ENCODE results near the gene MRPL22.

Gene MRPL22

GRCh38 chr5:154940375-154940771, 500 bp upstream of the MRPL22 start:
- H2BK120ac ChIP-seq (ENCODE audit: low read depth, low read length): no peak overlapping the region
- H3K9me3 ChIP-seq (ENCODE audit: control insufficient read depth, low read length): no peaks in the 10 kb centered on the region
- peaks cover 6% of the 10 kb centered on the region for H3K4me1 ChIP-seq (ENCODE audit: control insufficient read depth, insufficient read depth, low read depth, low read length)
- peaks cover 0 to 10% of the 10 kb centered on the region in 2 experiments for H3K36me3 ChIP-seq (ENCODE audit: control insufficient read depth in 1 of 2, insufficient read depth in 2 of 2, low read depth in 1 of 2, low read length in 2 of 2)
- peaks cover 9% of the 10 kb centered on the region for H3K79me1 ChIP-seq (replicated peaks; ENCODE audit: low read length, poor library complexity, severe bottlenecking)
- no peak for DNase-seq
- no peak overlapping the region for H3K14ac ChIP-seq (ENCODE audit: low read length in 2 of 2)
- no peak overlapping the region for H3K23ac ChIP-seq (ENCODE audit: low read length in 2 of 2)
- peak overlapping the region; percentile 66 for H4K8ac ChIP-seq (ENCODE audit: low read length)
- no peak overlapping the region for H2BK12ac ChIP-seq (ENCODE audit: low read length in 2 of 2)
- no peak overlapping the region for H3K18ac ChIP-seq (ENCODE audit: low read depth in 1 of 2, low read length in 2 of 2)
- peak overlapping the region; percentile 53 for H2AK5ac ChIP-seq (ENCODE audit: low read length, severe bottlenecking)
- no peaks in the 10 kb centered on the region for H3K27me3 ChIP-seq (ENCODE audit: control insufficient read depth in 1 of 2, insufficient read depth in 1 of 2, low read length in 2 of 2)
- WGBS: 78% methylated on average over 8 of the region's 9 CpGs
- H2BK5ac ChIP-seq (ENCODE audit: low read depth, low read length, poor library complexity, severe bottlenecking): no peak overlapping the region
- H3K27ac ChIP-seq (ENCODE audit: low read length, poor library complexity, severe bottlenecking): no peak overlapping the region
- H3K4ac ChIP-seq (ENCODE audit: low read depth in 1 of 2, low read length in 2 of 2): peak overlapping the region in 1 of 2 experiments; percentile 44
- H3K4me3 ChIP-seq (ENCODE audit: insufficient read depth in 1 of 2, low read depth in 1 of 2, low read length in 2 of 2): peak overlapping the region in 1 of 2 experiments; percentile 93
- peak overlapping the region; percentile 95 for H3K9ac ChIP-seq (ENCODE audit: low read length)
- H2AFZ ChIP-seq (ENCODE audit: low read depth, low read length): no peak overlapping the region
- H3K4me2 ChIP-seq (ENCODE audit: low read length, poor library complexity, severe bottlenecking): peak overlapping the region; percentile 51
- H4K91ac ChIP-seq (ENCODE audit: low read length): no peak overlapping the region
- no peak overlapping the region for H2BK15ac ChIP-seq (ENCODE audit: low read depth, poor library complexity, severe bottlenecking)

- no peak overlapping the region for H2BK5ac ChIP-seq (ENCODE audit: low read depth, low read length, poor library complexity, severe bottlenecking)
- no peak overlapping the region for H3K4me3 ChIP-seq (ENCODE audit: insufficient read depth in 1 of 2, low read depth in 1 of 2, low read length in 2 of 2)
Measured at GRCh38 chr5:154943527-154943926, 2.7 kb downstream of the MRPL22 start.

GRCh38 chr5:154944716-154945115, 3.8 kb downstream of the MRPL22 start:
- no peak overlapping the region for H2AFZ ChIP-seq (ENCODE audit: low read depth, low read length)
- H3K4ac ChIP-seq (ENCODE audit: low read depth in 1 of 2, low read length in 2 of 2): no peak overlapping the region
- no peak overlapping the region for H4K91ac ChIP-seq (ENCODE audit: low read length)
- no peaks in the 10 kb centered on the region for H3K27me3 ChIP-seq (ENCODE audit: control insufficient read depth in 1 of 2, insufficient read depth in 1 of 2, low read length in 2 of 2)
- no peaks in the 10 kb centered on the region for H3K9me3 ChIP-seq (ENCODE audit: control insufficient read depth, low read length)
- no peak for DNase-seq
- no peak overlapping the region for H3K14ac ChIP-seq (ENCODE audit: low read length in 2 of 2)
- H3K4me3 ChIP-seq (ENCODE audit: insufficient read depth in 1 of 2, low read depth in 1 of 2, low read length in 2 of 2): no peak overlapping the region
- H2AK5ac ChIP-seq (ENCODE audit: low read length, severe bottlenecking): no peak overlapping the region
- H3K4me1 ChIP-seq (ENCODE audit: control insufficient read depth, insufficient read depth, low read depth, low read length): peaks cover 2% of the 10 kb centered on the region
- H2BK15ac ChIP-seq (ENCODE audit: low read depth, poor library complexity, severe bottlenecking): no peak overlapping the region
- no peak overlapping the region for H2BK5ac ChIP-seq (ENCODE audit: low read depth, low read length, poor library complexity, severe bottlenecking)
- H4K8ac ChIP-seq (ENCODE audit: low read length): no peak overlapping the region
- no peak overlapping the region for H3K27ac ChIP-seq (ENCODE audit: low read length, poor library complexity, severe bottlenecking)
- no peak overlapping the region for H2BK120ac ChIP-seq (ENCODE audit: low read depth, low read length)
- H3K4me2 ChIP-seq (ENCODE audit: low read length, poor library complexity, severe bottlenecking): no peak overlapping the region
- H3K18ac ChIP-seq (ENCODE audit: low read depth in 1 of 2, low read length in 2 of 2): no peak overlapping the region
- H3K36me3 ChIP-seq (ENCODE audit: control insufficient read depth in 1 of 2, insufficient read depth in 2 of 2, low read depth in 1 of 2, low read length in 2 of 2): peaks cover 0 to 12% of the 10 kb centered on the region in 2 experiments
- no peak overlapping the region for H3K23ac ChIP-seq (ENCODE audit: low read length in 2 of 2)
- H3K9ac ChIP-seq (ENCODE audit: low read length): no peak overlapping the region
- no peak overlapping the region for H2BK12ac ChIP-seq (ENCODE audit: low read length in 2 of 2)
- peaks cover 14% of the 10 kb centered on the region for H3K79me1 ChIP-seq (replicated peaks; ENCODE audit: low read length, poor library complexity, severe bottlenecking)

More at GRCh38 chr5:154943527-154943926, 2.7 kb downstream of the MRPL22 start:
- no peak overlapping the region for H4K8ac ChIP-seq (ENCODE audit: low read length)
- no peak overlapping the region for H4K91ac ChIP-seq (ENCODE audit: low read length)
- no peak overlapping the region for H2BK12ac ChIP-seq (ENCODE audit: low read length in 2 of 2)
- H3K36me3 ChIP-seq (ENCODE audit: control insufficient read depth in 1 of 2, insufficient read depth in 2 of 2, low read depth in 1 of 2, low read length in 2 of 2): peaks cover 0 to 9% of the 10 kb centered on the region in 2 experiments
- peaks cover 11% of the 10 kb centered on the region for H3K79me1 ChIP-seq (replicated peaks; ENCODE audit: low read length, poor library complexity, severe bottlenecking)
- H3K27ac ChIP-seq (ENCODE audit: low read length, poor library complexity, severe bottlenecking): no peak overlapping the region
- H3K9ac ChIP-seq (ENCODE audit: low read length): peak overlapping the region; percentile 95
- no peaks in the 10 kb centered on the region for H3K27me3 ChIP-seq (ENCODE audit: control insufficient read depth in 1 of 2, insufficient read depth in 1 of 2, low read length in 2 of 2)
- H2BK120ac ChIP-seq (ENCODE audit: low read depth, low read length): no peak overlapping the region
- H3K4me1 ChIP-seq (ENCODE audit: control insufficient read depth, insufficient read depth, low read depth, low read length): peaks cover 2% of the 10 kb centered on the region
- no peak overlapping the region for H3K4ac ChIP-seq (ENCODE audit: low read depth in 1 of 2, low read length in 2 of 2)
- DNase-seq: no peak
- H2AK5ac ChIP-seq (ENCODE audit: low read length, severe bottlenecking): no peak overlapping the region
- H2AFZ ChIP-seq (ENCODE audit: low read depth, low read length): no peak overlapping the region
- 97% methylated on average over 4 of the region's 5 CpGs for WGBS
- no peak overlapping the region for H3K23ac ChIP-seq (ENCODE audit: low read length in 2 of 2)
- H2BK15ac ChIP-seq (ENCODE audit: low read depth, poor library complexity, severe bottlenecking): no peak overlapping the region
- H3K14ac ChIP-seq (ENCODE audit: low read length in 2 of 2): no peak overlapping the region
- no peak overlapping the region for H3K18ac ChIP-seq (ENCODE audit: low read depth in 1 of 2, low read length in 2 of 2)
- no peak overlapping the region for H3K4me2 ChIP-seq (ENCODE audit: low read length, poor library complexity, severe bottlenecking)
- H3K9me3 ChIP-seq (ENCODE audit: control insufficient read depth, low read length): no peaks in the 10 kb centered on the region

- Histone ChIP-seq H2BK12ac (ENCODE audit: low read length in 2 of 2) (no peak overlapping the region), H3K27me3 (ENCODE audit: control insufficient read depth in 1 of 2, insufficient read depth in 1 of 2, low read length in 2 of 2) (no peaks in the 10 kb centered on the region), H3K9ac (ENCODE audit: low read length) (peak overlapping the region; percentile 7), H2BK120ac (ENCODE audit: low read depth, low read length) (no peak overlapping the region), H3K4me3 (ENCODE audit: insufficient read depth in 1 of 2, low read depth in 1 of 2, low read length in 2 of 2) (no peak overlapping the region), H4K91ac (ENCODE audit: low read length) (no peak overlapping the region), H3K18ac (ENCODE audit: low read depth in 1 of 2, low read length in 2 of 2) (no peak overlapping the region), H3K14ac (ENCODE audit: low read length in 2 of 2) (no peak overlapping the region), H2BK15ac (ENCODE audit: low read depth, poor library complexity, severe bottlenecking) (no peak overlapping the region), H3K79me1 (replicated peaks; ENCODE audit: low read length, poor library complexity, severe bottlenecking) (peaks cover 17% of the 10 kb centered on the region), H2BK5ac (ENCODE audit: low read depth, low read length, poor library complexity, severe bottlenecking) (no peak overlapping the region), H3K4ac (ENCODE audit: low read depth in 1 of 2, low read length in 2 of 2) (no peak overlapping the region), H3K9me3 (ENCODE audit: control insufficient read depth, low read length) (no peaks in the 10 kb centered on the region), H2AK5ac (ENCODE audit: low read length, severe bottlenecking) (no peak overlapping the region), H2AFZ (ENCODE audit: low read depth, low read length) (no peak overlapping the region), H3K36me3 (ENCODE audit: control insufficient read depth in 1 of 2, insufficient read depth in 2 of 2, low read depth in 1 of 2, low read length in 2 of 2) (peaks cover 0 to 15% of the 10 kb centered on the region in 2 experiments), H3K4me1 (ENCODE audit: control insufficient read depth, insufficient read depth, low read depth, low read length) (peaks cover 2% of the 10 kb centered on the region), H3K4me2 (ENCODE audit: low read length, poor library complexity, severe bottlenecking) (no peak overlapping the region), H3K23ac (ENCODE audit: low read length in 2 of 2) (no peak overlapping the region), H3K27ac (ENCODE audit: low read length, poor library complexity, severe bottlenecking) (no peak overlapping the region), H4K8ac (ENCODE audit: low read length) (no peak overlapping the region)
- 100% methylated on average over 2 of the region's 2 CpGs for WGBS
- DNase-seq: peak; percentile 34
Measured at GRCh38 chr5:154945695-154946301, 4.9 kb downstream of the MRPL22 start.

Data from mesenchymal stem cell (in vitro differentiated cells and primary cell).